ENCODE results near the gene MRGPRE.

DNA sequence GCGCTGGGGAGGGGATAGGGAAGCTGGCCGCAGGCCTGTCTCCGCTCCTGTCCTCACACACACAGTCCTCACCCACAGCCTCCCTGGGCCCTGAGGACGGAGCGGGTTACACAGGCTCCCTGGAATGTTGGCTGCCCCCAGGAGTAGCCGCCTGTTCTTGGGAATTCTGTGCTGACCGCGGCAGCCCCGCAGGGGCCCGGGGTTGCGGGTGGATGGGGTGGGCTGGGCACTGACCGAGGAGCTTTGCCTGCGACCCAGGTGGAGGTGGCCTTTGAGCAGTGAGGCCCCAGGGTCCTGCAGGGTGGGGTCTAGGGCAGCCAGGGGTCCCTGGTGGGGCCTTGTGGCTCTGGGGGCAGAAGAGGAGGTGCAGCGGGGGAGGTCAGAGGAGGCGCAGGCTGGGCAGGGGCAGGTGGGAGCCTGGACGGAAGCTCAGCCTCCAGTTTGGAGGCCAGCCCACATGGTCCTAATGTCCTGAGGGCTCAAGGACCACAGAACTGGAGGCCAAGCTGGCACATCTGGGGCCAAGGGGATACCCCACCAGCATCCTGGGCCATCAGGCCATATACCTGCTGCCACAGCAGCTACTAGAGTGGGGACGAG lies 7.0 kb downstream of the MRGPRE start:
- no peak for TF ChIP-seq EZH2 (IDR thresholded peaks at IDR 0.05; ENCODE audit: low read depth)
- TF ChIP-seq, protein P1, sequence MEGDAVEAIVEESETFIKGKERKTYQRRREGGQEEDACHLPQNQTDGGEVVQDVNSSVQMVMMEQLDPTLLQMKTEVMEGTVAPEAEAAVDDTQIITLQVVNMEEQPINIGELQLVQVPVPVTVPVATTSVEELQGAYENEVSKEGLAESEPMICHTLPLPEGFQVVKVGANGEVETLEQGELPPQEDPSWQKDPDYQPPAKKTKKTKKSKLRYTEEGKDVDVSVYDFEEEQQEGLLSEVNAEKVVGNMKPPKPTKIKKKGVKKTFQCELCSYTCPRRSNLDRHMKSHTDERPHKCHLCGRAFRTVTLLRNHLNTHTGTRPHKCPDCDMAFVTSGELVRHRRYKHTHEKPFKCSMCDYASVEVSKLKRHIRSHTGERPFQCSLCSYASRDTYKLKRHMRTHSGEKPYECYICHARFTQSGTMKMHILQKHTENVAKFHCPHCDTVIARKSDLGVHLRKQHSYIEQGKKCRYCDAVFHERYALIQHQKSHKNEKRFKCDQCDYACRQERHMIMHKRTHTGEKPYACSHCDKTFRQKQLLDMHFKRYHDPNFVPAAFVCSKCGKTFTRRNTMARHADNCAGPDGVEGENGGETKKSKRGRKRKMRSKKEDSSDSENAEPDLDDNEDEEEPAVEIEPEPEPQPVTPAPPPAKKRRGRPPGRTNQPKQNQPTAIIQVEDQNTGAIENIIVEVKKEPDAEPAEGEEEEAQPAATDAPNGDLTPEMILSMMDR (conservative IDR thresholded peaks at IDR 0.05), result no peak

Measured in PC-9 (cell line).